Adrenal gland (tissue), 12 donors: ENCODE results near the gene GTF2H1. TPM values are rescaled to one million over a fixed set of nuclear protein-coding genes. Genes with fewer than 3 reads are reported as not detected.

Experiments used
- DNase-seq, 7 donors: peaks; one replicate each; pipeline ENCODE4 v3.0.0-alpha.2; 2019 to 2020
- H3K27ac ChIP-seq, 5 donors: fragments of 200-600 bp; sonication (generic) in 4 of 5; 1 replicate in 3 of 5; 2 replicates in 2 of 5; pipeline versions ENCODE4 v1.5.1 to v1.8.0; 2016 to 2020; ENCODE audit warnings: mild to moderate bottlenecking in 1 of 5
- H3K27me3 ChIP-seq: fragments of 200-600 bp; 2 replicates; pipeline ENCODE4 v1.8.0; 2021
- H3K36me3 ChIP-seq, 2 donors: fragments of 200-600 bp; replicated peaks in 1 of 2; 1 replicate in 1 of 2; 2 replicates in 1 of 2; pipeline versions ENCODE4 v1.5.1 to v1.8.0; 2018 to 2022
- H3K4me1 ChIP-seq, 2 donors: fragments of 200-600 bp; replicated peaks in 1 of 2; 1 replicate in 1 of 2; 2 replicates in 1 of 2; pipeline versions ENCODE4 v1.5.1 to v1.8.0; 2018 to 2021
- H3K4me3 ChIP-seq, 4 donors: fragments of 200-600 bp; sonication (generic) in 3 of 4; one replicate each; pipeline ENCODE4 v1.5.1; 2016 to 2018
- H3K9me3 ChIP-seq, 3 donors: fragments of 200-600 bp; sonication (generic) in 1 of 3; replicated peaks in 1 of 3; 1 replicate in 2 of 3; 2 replicates in 1 of 3; pipeline versions ENCODE4 v1.5.1 to v1.8.0; 2016 to 2021
- CTCF ChIP-seq, 6 experiments: fragments of 450-650 bp in 4 of 6; fragments of 200-600 bp in 2 of 6; sonication (generic) in 1 of 6; IDR thresholded peaks; 1 replicate in 5 of 6; 2 replicates in 1 of 6; pipeline versions ENCODE4 v1.5.1 to v1.8.0; 2016 to 2021; ENCODE audit warnings: antibody characterized with exemption in 6 of 6, mild to moderate bottlenecking in 2 of 6, moderate library complexity in 1 of 6
- POLR2A ChIP-seq, 2 donors: fragments of 450-650 bp; IDR thresholded peaks; one replicate each; pipeline ENCODE4 v1.6.1; 2017; ENCODE audit warnings: antibody characterized with exemption in 2 of 2, mild to moderate bottlenecking in 2 of 2, moderate library complexity in 1 of 2
- WGBS, 4 donors: extraction: QIAGEN DNeasy Blood & Tissue Kit in 2 of 4; methylation state at CpG; one replicate each; pipeline versions ENCODE4 v1.1.5 to v1.1.7; 2013 to 2017; 5-methylcytosine and 5-hydroxymethylcytosine counted together
- intact Hi-C, 2 donors: fragments of 100-400 bp; cut with DNase I; formaldehyde crosslinking; loops; one replicate each; pipeline versions ENCODE4 v1.14.1 to v1.15.0; 2022 to 2023
- polyA plus RNA-seq, 3 donors: library from polyadenylated mRNA; stranded (reverse); fragments of 200-250 nt in 2 of 3; fragments of 350-450 nt in 1 of 3; fragmentation: Illumina TruSeq in 1 of 3; extraction: RNeasy Lipid Tissue Mini Kit (QIAGEN cat#74804) in 1 of 3; gene quantifications; one replicate each; pipeline ENCODE4 v1.2.3, GENCODE V29; 2013 to 2014
- total RNA-seq, 9 donors: library from RNA; depleted of rRNA in 4 of 9; stranded (reverse); fragments of >200 nt in 4 of 9; fragments of 120-200 nt in 1 of 9; fragmentation: NEBNext Ultra II Directional in 1 of 9; extraction: Animal tissue kit (Norgen Biotek cat#: 25700) in 1 of 9; gene quantifications; one replicate each; pipeline versions ENCODE4 v1.1.0 to v1.2.4, GENCODE V29; 2013 to 2023
- donor health status: healthy with polysubstance abuse.
- donor health status: Bipolar disorder and iron deficiency.
- donor health status: DM: yes; HTN: yes; CAD: no.
- donor health status: DM: no; HTN: no; CAD: no.
- donor health status: DM: no; HTN: no; CAD: no.
- donor health status: DM: yes; HTN: yes; CAD: no.

GTF2H1 gene
- total and polyA plus RNA-seq, 12 donors: 18.0 to 86.4 (median 44.4) TPM

GRCh38 chr11:18332891-18333290, 10.5 kb downstream of the GTF2H1 start:
- no peak for DNase-seq
- no peak overlapping the region for H3K4me3 ChIP-seq
- no peak overlapping the region for H3K27ac ChIP-seq
- no peaks in the 10 kb centered on the region for H3K27me3 ChIP-seq
- no peak for TF ChIP-seq POLR2A (IDR thresholded peaks at IDR 0.05)
- TF ChIP-seq CTCF (IDR thresholded peaks at IDR 0.05): no peak
- 96 to 99% (median 97%) methylated on average over 3 of the region's 3 CpGs for WGBS, 4 donors
- no peaks in the 10 kb centered on the region for H3K9me3 ChIP-seq
- peaks cover 0 to 51% of the 10 kb centered on the region in 2 donors for H3K36me3 ChIP-seq
- intact Hi-C loops: no loop called here
- H3K4me1 ChIP-seq: peaks cover 5 to 7% of the 10 kb centered on the region in 2 donors

GRCh38 chr11:18347471-18348125, 25.2 kb downstream of the GTF2H1 start:
- WGBS, 4 donors: 87 to 93% (median 88%) methylated on average over 5 of the region's 5 CpGs
- no peaks in the 10 kb centered on the region for H3K27me3 ChIP-seq
- H3K36me3 ChIP-seq: peaks cover 0 to 63% of the 10 kb centered on the region in 2 donors
- H3K4me3 ChIP-seq: no peak overlapping the region
- H3K27ac ChIP-seq: no peak overlapping the region
- intact Hi-C loops: no loop called here
- no peaks in the 10 kb centered on the region for H3K9me3 ChIP-seq
- TF ChIP-seq POLR2A (IDR thresholded peaks at IDR 0.05) (no peak), CTCF (IDR thresholded peaks at IDR 0.05) (no peak)
- DNase-seq: no peak
- no peaks in the 10 kb centered on the region for H3K4me1 ChIP-seq

GRCh38 chr11:18352581-18352980, 30.2 kb downstream of the GTF2H1 start:
- no peaks in the 10 kb centered on the region for H3K4me1 ChIP-seq
- H3K27me3 ChIP-seq: no peaks in the 10 kb centered on the region
- intact Hi-C loops: no loop called here
- H3K4me3 ChIP-seq: no peak overlapping the region
- H3K36me3 ChIP-seq: peaks cover 0 to 48% of the 10 kb centered on the region in 2 donors
- H3K9me3 ChIP-seq: no peaks in the 10 kb centered on the region
- H3K27ac ChIP-seq: no peak overlapping the region
- 72 to 85% (median 78%) methylated on average over 3 of the region's 3 CpGs for WGBS, 4 donors
- DNase-seq: no peak
- TF ChIP-seq POLR2A (IDR thresholded peaks at IDR 0.05) (no peak), CTCF (IDR thresholded peaks at IDR 0.05) (no peak)

- DNase-seq: no peak
- 89 to 95% (median 92%) methylated on average over 4 of the region's 4 CpGs for WGBS, 4 donors
- intact Hi-C loops: no loop called here
- Histone ChIP-seq H3K4me1 (no peaks in the 10 kb centered on the region), H3K36me3 (peaks cover 0 to 75% of the 10 kb centered on the region in 2 donors), H3K4me3 (no peak overlapping the region), H3K9me3 (no peaks in the 10 kb centered on the region), H3K27ac (no peak overlapping the region), H3K27me3 (no peaks in the 10 kb centered on the region)
- TF ChIP-seq POLR2A (IDR thresholded peaks at IDR 0.05): no peak
- TF ChIP-seq CTCF (IDR thresholded peaks at IDR 0.05): no peak
Measured at GRCh38 chr11:18358646-18359045, 36.3 kb downstream of the GTF2H1 start.
